ENCODE results near the gene STXBP6. TPM values are rescaled to one million over a fixed set of nuclear protein-coding genes. Genes with fewer than 3 reads are reported as not detected.
"Not testable (repeated sequence)": the region's sequence is repeated elsewhere in the genome, so short reads cannot be mapped to it uniquely, and the experiment has no call there.

The STXBP6 gene
- total RNA-seq, 1 experiment from 2014 or later: 1.4 TPM

- no peaks in the 10 kb centered on the region for H3K36me3 ChIP-seq
- no peak overlapping the region for H3K4me3 ChIP-seq
- no peaks in the 10 kb centered on the region for H3K27me3 ChIP-seq
- DNase-seq: no peak
- no peaks in the 10 kb centered on the region for H3K9me3 ChIP-seq
These were observed 197.5 kb downstream of the STXBP6 start for GRCh38 chr14:24852312-24853060.

GRCh38 chr14:24851837-24852236 is 198.1 kb downstream of the STXBP6 start:
- Histone ChIP-seq H3K9me3 (no peaks in the 10 kb centered on the region), H3K36me3 (no peaks in the 10 kb centered on the region), H3K4me3 (no peak overlapping the region), H3K27me3 (no peaks in the 10 kb centered on the region)
- no peak for DNase-seq

GRCh38 chr14:24851406-24851805 is 198.5 kb downstream of the STXBP6 start:
- Histone ChIP-seq H3K36me3 (no peaks in the 10 kb centered on the region), H3K4me3 (no peak overlapping the region), H3K9me3 (no peaks in the 10 kb centered on the region), H3K27me3 (no peaks in the 10 kb centered on the region)
- no peak for DNase-seq

- no peaks in the 10 kb centered on the region for H3K36me3 ChIP-seq
- H3K4me3 ChIP-seq: no peak overlapping the region
- H3K27me3 ChIP-seq: no peaks in the 10 kb centered on the region
- no peak for DNase-seq
- H3K9me3 ChIP-seq: no peaks in the 10 kb centered on the region
These were observed 199.9 kb downstream of the STXBP6 start for GRCh38 chr14:24850072-24850471.

GRCh38 chr14:24849471-24849870 is 200.5 kb downstream of the STXBP6 start:
- no peaks in the 10 kb centered on the region for H3K36me3 ChIP-seq
- DNase-seq: no peak
- no peak overlapping the region for H3K4me3 ChIP-seq

GRCh38 chr14:24848102-24848790 is 201.7 kb downstream of the STXBP6 start:
- Histone ChIP-seq H3K27me3 (no peaks in the 10 kb centered on the region), H3K9me3 (no peaks in the 10 kb centered on the region), H3K36me3 (no peaks in the 10 kb centered on the region), H3K4me3 (no peak overlapping the region)
- no peak for DNase-seq

More at GRCh38 chr14:24849471-24849870, 200.5 kb downstream of the STXBP6 start:
- H3K27me3 ChIP-seq: no peaks in the 10 kb centered on the region
- no peaks in the 10 kb centered on the region for H3K9me3 ChIP-seq

- Histone ChIP-seq H3K9me3 (no peaks in the 10 kb centered on the region), H3K4me3 (no peak overlapping the region), H3K36me3 (no peaks in the 10 kb centered on the region), H3K27me3 (no peaks in the 10 kb centered on the region)
- DNase-seq: no peak
These were observed 202.3 kb downstream of the STXBP6 start for GRCh38 chr14:24847568-24848095.

GRCh38 chr14:24846261-24846660 is 203.7 kb downstream of the STXBP6 start:
- no peak overlapping the region for H3K4me3 ChIP-seq
- no peaks in the 10 kb centered on the region for H3K36me3 ChIP-seq
- no peaks in the 10 kb centered on the region for H3K9me3 ChIP-seq
- DNase-seq: no peak
- H3K27me3 ChIP-seq: no peaks in the 10 kb centered on the region

GRCh38 chr14:24845851-24846250 is 204.1 kb downstream of the STXBP6 start:
- no peak for DNase-seq
- no peak overlapping the region for H3K4me3 ChIP-seq
- H3K9me3 ChIP-seq: no peaks in the 10 kb centered on the region
- no peaks in the 10 kb centered on the region for H3K36me3 ChIP-seq
- no peaks in the 10 kb centered on the region for H3K27me3 ChIP-seq

GRCh38 chr14:24844011-24844410 is 205.9 kb downstream of the STXBP6 start:
- Histone ChIP-seq H3K36me3 (no peaks in the 10 kb centered on the region), H3K4me3 (no peak overlapping the region), H3K9me3 (no peaks in the 10 kb centered on the region), H3K27me3 (no peaks in the 10 kb centered on the region)
- no peak for DNase-seq

- no peak overlapping the region for H3K4me3 ChIP-seq
- no peaks in the 10 kb centered on the region for H3K36me3 ChIP-seq
- DNase-seq: no peak
- no peaks in the 10 kb centered on the region for H3K27me3 ChIP-seq
- H3K9me3 ChIP-seq: no peaks in the 10 kb centered on the region
These were observed 206.5 kb downstream of the STXBP6 start for GRCh38 chr14:24843494-24843893.

- DNase-seq: no peak
- Histone ChIP-seq H3K36me3 (no peaks in the 10 kb centered on the region), H3K9me3 (no peaks in the 10 kb centered on the region), H3K4me3 (no peak overlapping the region), H3K27me3 (no peaks in the 10 kb centered on the region)
These were observed 209.6 kb downstream of the STXBP6 start for GRCh38 chr14:24840204-24840893.

- Histone ChIP-seq H3K27me3 (no peaks in the 10 kb centered on the region), H3K36me3 (no peaks in the 10 kb centered on the region), H3K9me3 (no peaks in the 10 kb centered on the region), H3K4me3 (no peak overlapping the region)
- no peak for DNase-seq
These were observed 210.2 kb downstream of the STXBP6 start for GRCh38 chr14:24839617-24840203.

- no peak for DNase-seq
- Histone ChIP-seq H3K4me3 (no peak overlapping the region), H3K27me3 (no peaks in the 10 kb centered on the region), H3K36me3 (no peaks in the 10 kb centered on the region), H3K9me3 (no peaks in the 10 kb centered on the region)
These were observed 210.9 kb downstream of the STXBP6 start for GRCh38 chr14:24838945-24839616.

- DNase-seq: no peak
- no peaks in the 10 kb centered on the region for H3K27me3 ChIP-seq
These were observed 212.5 kb downstream of the STXBP6 start for GRCh38 chr14:24837280-24838046.

GRCh38 chr14:24836324-24836723 is 213.6 kb downstream of the STXBP6 start:
- not testable (repeated sequence) for H3K4me3 ChIP-seq, DNase-seq, H3K27me3 ChIP-seq, H3K36me3 ChIP-seq, H3K9me3 ChIP-seq

More at GRCh38 chr14:24837280-24838046, 212.5 kb downstream of the STXBP6 start:
- H3K9me3 ChIP-seq: no peaks in the 10 kb centered on the region
- H3K36me3 ChIP-seq: no peaks in the 10 kb centered on the region
- H3K4me3 ChIP-seq: no peak overlapping the region

Measured in MG63 (cell line).